Neural cell (in vitro differentiated cells): Measurements from ENCODE around the gene SLC2A13. TPM values are rescaled to one million over a fixed set of nuclear protein-coding genes. Genes with fewer than 3 reads are reported as not detected.

Source experiments
- H2AFZ ChIP-seq: fragments of 200-600, 300-800 bp; sonication (generic), shearing (Covaris generic); 2 replicates; pipeline ENCODE4 v1.6.0; 2014; ENCODE audit warnings: low read depth, mild to moderate bottlenecking, antibody characterized with exemption, low read length, moderate library complexity
- H3F3A ChIP-seq: fragments of 200-600 bp; shearing (Covaris generic); 2 replicates; pipeline ENCODE4 v1.6.1; 2016; ENCODE audit warnings: mild to moderate bottlenecking, moderate library complexity, mixed read lengths, antibody characterized with exemption, low read length; ENCODE audit not compliant: insufficient read depth, poor library complexity, severe bottlenecking
- H3K27ac ChIP-seq: fragments of 200-600, 300-800 bp; sonication (generic), shearing (Covaris generic); 2 replicates; pipeline ENCODE4 v1.5.1; 2014; ENCODE audit warnings: mild to moderate bottlenecking, low read length, moderate library complexity
- H3K27me3 ChIP-seq: fragments of 300-800, 200-600 bp; sonication (generic), shearing (Covaris generic); 2 replicates; pipeline ENCODE4 v1.6.0; 2014; ENCODE audit warnings: mild to moderate bottlenecking, low read depth, low read length, moderate library complexity; ENCODE audit not compliant: insufficient read depth
- H3K36me3 ChIP-seq: fragments of 300-800, 200-600 bp; sonication (generic), shearing (Covaris generic); 2 replicates; pipeline ENCODE4 v1.5.1; 2014; ENCODE audit warnings: mild to moderate bottlenecking, antibody characterized with exemption, low read length, moderate library complexity; ENCODE audit not compliant: insufficient read depth
- H3K4me2 ChIP-seq: fragments of 300-800, 200-600 bp; sonication (generic), shearing (Covaris generic); 2 replicates; pipeline ENCODE4 v1.6.0; 2014; ENCODE audit warnings: mild to moderate bottlenecking, low read length
- H3K4me3 ChIP-seq: fragments of 300-800, 200-600 bp; sonication (generic), shearing (Covaris generic); 2 replicates; pipeline ENCODE4 v1.5.1; 2014; ENCODE audit warnings: mild to moderate bottlenecking, low read length, moderate library complexity
- H3K79me2 ChIP-seq: fragments of 200-600 bp; shearing (Covaris generic); replicated peaks from 2 replicates; pipeline ENCODE4 v1.6.0; 2014; ENCODE audit warnings: mild to moderate bottlenecking, low read length, moderate library complexity; ENCODE audit not compliant: insufficient read depth
- H3K9ac ChIP-seq: fragments of 300-800, 200-600 bp; sonication (generic), shearing (Covaris generic); 2 replicates; pipeline ENCODE4 v1.6.1; 2016; ENCODE audit warnings: mild to moderate bottlenecking, low read length, mixed read lengths
- H3K9me2 ChIP-seq: fragments of 200-600 bp; shearing (Covaris generic); 2 replicates; pipeline ENCODE4 v1.6.1; 2016; ENCODE audit warnings: mild to moderate bottlenecking, low read length, mixed read lengths; ENCODE audit not compliant: insufficient read depth
- H3K9me3 ChIP-seq: fragments of 200-600, 300-800 bp; sonication (generic), shearing (Covaris generic); 2 replicates; pipeline ENCODE4 v1.6.1; 2016; ENCODE audit warnings: mild to moderate bottlenecking, mixed run types, low read length, moderate library complexity, mixed read lengths
- H4K20me1 ChIP-seq: fragments of 200-600 bp; shearing (Covaris generic); 2 replicates; pipeline ENCODE4 v1.6.1; 2016; ENCODE audit warnings: mild to moderate bottlenecking, mixed run types; ENCODE audit not compliant: insufficient read depth
- CTCF ChIP-seq: fragments of 450-650 bp; IDR thresholded peaks from 2 replicates; pipeline ENCODE4 v1.5.1; 2014; ENCODE audit warnings: antibody characterized with exemption, mild to moderate bottlenecking, moderate library complexity; ENCODE audit not compliant: poor library complexity, severe bottlenecking
- EP300 ChIP-seq: fragments of 450-650 bp; conservative IDR thresholded peaks from 2 replicates; pipeline ENCODE4 v1.6.1; 2014; ENCODE audit warnings: antibody characterized with exemption, mild to moderate bottlenecking, moderate library complexity; ENCODE audit not compliant: poor library complexity, severe bottlenecking
- EZH2 ChIP-seq: fragments of 200-600, 300-800 bp; shearing (Covaris generic), sonication (generic); IDR thresholded peaks from 2 replicates; pipeline ENCODE4 v1.6.1; 2014; ENCODE audit warnings: antibody characterized with exemption, low read length, borderline replicate concordance, mild to moderate bottlenecking; ENCODE audit not compliant: insufficient read depth, poor library complexity, severe bottlenecking
- MXI1 ChIP-seq: fragments of 450-650 bp; conservative IDR thresholded peaks from 2 replicates; pipeline ENCODE4 v1.6.1; 2014; ENCODE audit warnings: antibody characterized with exemption, mild to moderate bottlenecking; ENCODE audit not compliant: poor library complexity, severe bottlenecking
- POLR2AphosphoS5 ChIP-seq: IDR thresholded peaks from 2 replicates; pipeline ENCODE4 v1.6.1; 2012
- RAD21 ChIP-seq: fragments of 450-650 bp; conservative IDR thresholded peaks from 2 replicates; pipeline ENCODE4 v1.6.1; 2014; ENCODE audit warnings: antibody characterized with exemption, mild to moderate bottlenecking, moderate library complexity
- REST ChIP-seq: IDR thresholded peaks from 2 replicates; pipeline ENCODE4 v1.6.1; 2012; ENCODE audit warnings: borderline replicate concordance
- SMC3 ChIP-seq: fragments of 450-650 bp; conservative IDR thresholded peaks from 2 replicates; pipeline ENCODE4 v1.6.1; 2014; ENCODE audit warnings: antibody characterized with exemption, mild to moderate bottlenecking, moderate library complexity; ENCODE audit not compliant: poor library complexity
- TAF1 ChIP-seq: IDR thresholded peaks from 2 replicates; pipeline ENCODE4 v1.6.1; 2012; ENCODE audit warnings: low read depth
- polyA plus RNA-seq: library from polyadenylated mRNA; depleted of rRNA; stranded (reverse); fragments of >200 nt; gene quantifications from 2 replicates; pipeline ENCODE4 v1.2.3, GENCODE V29; 2014

The SLC2A13 gene
- polyA plus RNA-seq, 1 donor from 2014 or later: 10.7 TPM

GRCh38 chr12:39839072-39839471, 266.8 kb downstream of the SLC2A13 start:
- TF ChIP-seq MXI1 (no peak), TAF1 (no peak), SMC3 (no peak), CTCF (no peak), RAD21 (no peak), EP300 (no peak), REST (no peak), POLR2AphosphoS5 (no peak), EZH2 (no peak)
- no peak overlapping the region for H3K4me3 ChIP-seq

GRCh38 chr12:39835517-39836489, 270.1 kb downstream of the SLC2A13 start:
- no peaks in the 10 kb centered on the region for H3K9me3 ChIP-seq
- H3K36me3 ChIP-seq: no peaks in the 10 kb centered on the region
- H3K9ac ChIP-seq: no peak overlapping the region
- no peak overlapping the region for H3K4me3 ChIP-seq
- TF ChIP-seq MXI1: no peak
- no peak for TF ChIP-seq EZH2
- no peak for TF ChIP-seq CTCF
- TF ChIP-seq SMC3: no peak
- no peak for TF ChIP-seq RAD21
- TF ChIP-seq TAF1: no peak
- TF ChIP-seq POLR2AphosphoS5: no peak
- no peak for TF ChIP-seq REST
- TF ChIP-seq EP300: no peak
- no peak overlapping the region for H2AFZ ChIP-seq
- no peak overlapping the region for H3K27ac ChIP-seq
- no peaks in the 10 kb centered on the region for H3F3A ChIP-seq
- H3K9me2 ChIP-seq: no peaks in the 10 kb centered on the region
- H3K79me2 ChIP-seq: no peaks in the 10 kb centered on the region
- H3K4me2 ChIP-seq: no peak overlapping the region
- no peaks in the 10 kb centered on the region for H4K20me1 ChIP-seq
- H3K27me3 ChIP-seq: no peaks in the 10 kb centered on the region

More at GRCh38 chr12:39839072-39839471, 266.8 kb downstream of the SLC2A13 start:
- Histone ChIP-seq H3K27me3 (no peaks in the 10 kb centered on the region), H3K4me2 (no peak overlapping the region), H3K9ac (no peak overlapping the region), H3F3A (no peaks in the 10 kb centered on the region), H3K27ac (no peak overlapping the region), H3K9me2 (no peaks in the 10 kb centered on the region), H3K79me2 (no peaks in the 10 kb centered on the region), H4K20me1 (no peaks in the 10 kb centered on the region), H3K36me3 (no peaks in the 10 kb centered on the region), H3K9me3 (no peaks in the 10 kb centered on the region), H2AFZ (no peak overlapping the region)
